Myocyte (in vitro differentiated cells): ENCODE data around the gene MISP3. TPM values are rescaled to one million over a fixed set of nuclear protein-coding genes. Genes with fewer than 3 reads are reported as not detected.
A peak's percentile ranks its signal among the peaks of the same experiment; 100 is the strongest.

Source experiments
- DNase-seq: peaks from one replicate; pipeline ENCODE4 v3.0.0-alpha.2; 2012; ENCODE audit warnings: low read depth
- total RNA-seq: library from RNA; depleted of rRNA; stranded (reverse); fragments of >200 nt; gene quantifications from 2 replicates; pipeline ENCODE4 v1.2.3, GENCODE V29; 2014

The MISP3 gene
- total RNA-seq, 1 donor from 2014 or later: 3.0 TPM

GRCh38 chr19:14078411-14078810 lies 5.8 kb downstream of the MISP3 start:
- no peak for DNase-seq

- peak; percentile 100 for DNase-seq
Measured at GRCh38 chr19:14080887-14081796, 8.6 kb downstream of the MISP3 start.

GRCh38 chr19:14081797-14082674 lies 9.4 kb downstream of the MISP3 start:
- peak; percentile 81 for DNase-seq

- no peak for DNase-seq
Measured at GRCh38 chr19:14082675-14082960, 10.0 kb downstream of the MISP3 start.

- no peak for DNase-seq
Measured at GRCh38 chr19:14085309-14085995, 12.9 kb downstream of the MISP3 start, which contains the start of gene C19orf67. Gene C19orf67 (minus strand): TSS chr19:14085783. CDS start chr19:14085627, 156 bp downstream.

GRCh38 chr19:14086098-14086497 lies 13.5 kb downstream of the MISP3 start:
- DNase-seq: no peak

GRCh38 chr19:14088634-14089411 lies 16.2 kb downstream of the MISP3 start:
- no peak for DNase-seq

GRCh38 chr19:14089412-14089661 lies 16.8 kb downstream of the MISP3 start:
- DNase-seq: no peak

GRCh38 chr19:14089662-14090508 lies 17.3 kb downstream of the MISP3 start:
- DNase-seq: peak; percentile 62

GRCh38 chr19:14090509-14091080 lies 18.0 kb downstream of the MISP3 start, which contains the start of gene SAMD1:
Gene SAMD1 (minus strand): TSS chr19:14090751.
- peak; percentile 83 for DNase-seq

- DNase-seq: peak; percentile 68
Measured at GRCh38 chr19:14091081-14091812, 18.7 kb downstream of the MISP3 start.

- no peak for DNase-seq
Measured at GRCh38 chr19:14091813-14092462, 19.4 kb downstream of the MISP3 start.

GRCh38 chr19:14093117-14093823 lies 20.7 kb downstream of the MISP3 start:
- DNase-seq: no peak

- no peak for DNase-seq
Measured at GRCh38 chr19:14094854-14095253, 22.3 kb downstream of the MISP3 start.

GRCh38 chr19:14096272-14096992 lies 23.8 kb downstream of the MISP3 start:
- no peak for DNase-seq

- DNase-seq: no peak
Measured at GRCh38 chr19:14097532-14098151, 25.1 kb downstream of the MISP3 start.
